ENCODE data around the gene ZNF501.

- TF ChIP-seq CTCF (IDR thresholded peaks at IDR 0.05) (no peak), POLR2A (IDR thresholded peaks at IDR 0.05) (no peak)
Measured at GRCh38 chr3:44772099-44772442, 42.6 kb downstream of the ZNF501 start.

All from lower leg skin (tissue), 3 donors.